Measurements from ENCODE around the gene SAA2. TPM values are rescaled to one million over a fixed set of nuclear protein-coding genes. Genes with fewer than 3 reads are reported as not detected.
"Not testable (repeated sequence)": the region's sequence is repeated elsewhere in the genome, so short reads cannot be mapped to it uniquely, and the experiment has no call there.

The SAA2 gene
- total RNA-seq, 1 experiment from 2014 or later = 31.5 TPM

GRCh38 chr11:18254781-18255361, 6.4 kb upstream of the SAA2 start:
- no peak overlapping the region for H3K27ac Mint-ChIP-seq (ENCODE audit: unreplicated experiment)
- H3K9me3 Mint-ChIP-seq (ENCODE audit: low read depth, unreplicated experiment) = no peaks in the 10 kb centered on the region
- intact Hi-C loops (cut with micrococcal nuclease; ENCODE audit: unreplicated experiment) = no loop called here
- CTCF ChIA-PET = no interaction called here
- H3K4me1 Mint-ChIP-seq (ENCODE audit: low read depth, unreplicated experiment) = no peaks in the 10 kb centered on the region
- BruUV-seq (replicated peaks) = no TSS peak
- no peak overlapping the region for H3K4me3 Mint-ChIP-seq (ENCODE audit: low read depth, unreplicated experiment)
- no peaks in the 10 kb centered on the region for H3K27me3 Mint-ChIP-seq (ENCODE audit: unreplicated experiment)
- no peaks in the 10 kb centered on the region for H3K36me3 Mint-ChIP-seq (ENCODE audit: insufficient read depth, unreplicated experiment)
- DNase-seq = no peak
- TF ChIP-seq CTCF (IDR thresholded peaks at IDR 0.05; ENCODE audit: unreplicated experiment) = no peak

GRCh38 chr11:18253778-18254338, 5.4 kb upstream of the SAA2 start:
- Mint-ChIP-seq H3K9me3 (ENCODE audit: low read depth, unreplicated experiment) (no peaks in the 10 kb centered on the region), H3K27ac (ENCODE audit: unreplicated experiment) (no peak overlapping the region), H3K4me3 (ENCODE audit: low read depth, unreplicated experiment) (no peak overlapping the region), H3K36me3 (ENCODE audit: insufficient read depth, unreplicated experiment) (no peaks in the 10 kb centered on the region), H3K27me3 (ENCODE audit: unreplicated experiment) (no peaks in the 10 kb centered on the region), H3K4me1 (ENCODE audit: low read depth, unreplicated experiment) (peaks cover 4% of the 10 kb centered on the region)
- intact Hi-C loops (cut with micrococcal nuclease; ENCODE audit: unreplicated experiment) = no loop called here
- no peak for DNase-seq
- no peak for TF ChIP-seq CTCF (IDR thresholded peaks at IDR 0.05; ENCODE audit: unreplicated experiment)
- CTCF ChIA-PET = interaction anchor here (1.7 kb wide), 1 partner anchor 10 kb away, joined by 5 read pairs; no protein-coding TSS in a partner anchor
- no TSS peak for BruUV-seq (replicated peaks)

DNA sequence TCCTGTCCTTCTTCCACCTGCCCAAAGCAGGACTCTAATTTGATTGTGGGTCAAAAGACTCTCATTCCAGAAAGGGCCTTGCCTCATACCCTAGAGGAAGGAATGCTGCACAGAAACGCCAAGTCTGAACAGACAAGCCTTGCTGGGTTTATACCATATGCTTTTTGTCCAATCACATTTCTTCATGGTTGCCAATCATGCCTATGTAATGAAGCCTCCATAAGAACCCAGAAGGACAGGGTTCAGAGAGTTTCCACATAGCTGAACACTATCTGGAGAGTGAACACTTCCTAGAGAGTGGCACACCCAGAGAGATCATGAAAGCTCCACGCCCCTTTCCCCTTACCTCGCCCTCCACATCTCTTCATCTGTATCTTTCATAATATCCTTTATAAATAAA, 4.8 kb upstream of the SAA2 start:
- Mint-ChIP-seq H3K36me3 (ENCODE audit: insufficient read depth, unreplicated experiment) (no peaks in the 10 kb centered on the region), H3K27ac (ENCODE audit: unreplicated experiment) (no peak overlapping the region), H3K27me3 (ENCODE audit: unreplicated experiment) (no peaks in the 10 kb centered on the region), H3K4me1 (ENCODE audit: low read depth, unreplicated experiment) (peaks cover 10% of the 10 kb centered on the region), H3K4me3 (ENCODE audit: low read depth, unreplicated experiment) (no peak overlapping the region), H3K9me3 (ENCODE audit: low read depth, unreplicated experiment) (no peaks in the 10 kb centered on the region)
- DNase-seq = no peak
- CTCF ChIA-PET = interaction anchor here (1.7 kb wide), 1 partner anchor 9 kb away, joined by 5 read pairs; no protein-coding TSS in a partner anchor
- TF ChIP-seq CTCF (IDR thresholded peaks at IDR 0.05; ENCODE audit: unreplicated experiment) = no peak
- no TSS peak for BruUV-seq (replicated peaks)
- intact Hi-C loops (cut with micrococcal nuclease; ENCODE audit: unreplicated experiment) = no loop called here

GRCh38 chr11:18247191-18247581, 1.3 kb downstream of the SAA2 start:
- intact Hi-C loops (cut with micrococcal nuclease; ENCODE audit: unreplicated experiment) = loop anchor here (10.0 kb wide), 1 partner anchor 278 kb away; the partner anchor contains the start of gene TSG101
- BruUV-seq (replicated peaks) = TSS peak; percentile 95
- H3K9me3 Mint-ChIP-seq (ENCODE audit: low read depth, unreplicated experiment); DNase-seq; H3K27me3 Mint-ChIP-seq (ENCODE audit: unreplicated experiment); CTCF ChIA-PET; H3K36me3 Mint-ChIP-seq (ENCODE audit: insufficient read depth, unreplicated experiment): not testable (repeated sequence)
- Mint-ChIP-seq H3K4me3 (ENCODE audit: low read depth, unreplicated experiment) (peak overlapping the region; percentile 29), H3K4me1 (ENCODE audit: low read depth, unreplicated experiment) (peaks cover 25% of the 10 kb centered on the region), H3K27ac (ENCODE audit: unreplicated experiment) (peak overlapping the region; percentile 77)

DNA sequence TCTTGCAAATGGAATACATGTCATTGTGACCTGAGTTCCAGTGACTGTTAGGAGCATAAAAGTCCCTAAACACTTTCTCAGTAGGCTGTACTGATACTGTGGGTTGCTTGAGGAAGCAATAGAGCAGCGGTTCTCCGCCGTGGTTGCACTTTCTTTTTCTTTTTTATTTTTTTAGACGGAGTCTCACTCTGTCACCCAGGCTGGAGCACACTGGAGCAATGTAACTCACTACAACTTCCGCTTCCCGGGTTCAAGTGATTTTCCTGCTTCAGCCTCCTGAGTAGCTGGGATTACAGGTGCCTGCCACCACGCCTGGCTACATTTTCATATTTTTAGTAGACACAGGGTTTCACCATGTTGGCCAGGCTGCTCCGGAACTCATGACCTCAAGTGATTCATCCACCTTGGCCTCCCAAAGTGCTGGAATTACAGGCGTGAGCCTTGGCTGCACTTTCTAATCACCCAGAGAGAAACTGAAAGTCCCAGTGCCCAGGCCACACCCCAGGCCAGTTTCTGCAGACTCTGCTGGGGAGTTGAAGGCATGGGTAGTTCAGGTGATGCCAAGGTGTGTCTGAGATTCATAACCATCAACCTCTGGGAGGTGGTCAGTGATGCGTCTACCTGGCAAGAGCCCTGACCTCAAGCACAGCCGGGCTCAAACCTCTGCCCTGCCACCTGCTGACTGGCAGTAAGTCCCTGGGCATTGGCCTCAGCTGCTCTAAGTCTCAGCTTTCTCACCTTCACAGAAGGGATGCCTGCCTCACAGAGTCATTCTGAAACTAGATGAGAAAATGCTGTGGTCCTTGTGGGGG, 1.9 kb downstream of the SAA2 start:
- H3K9me3 Mint-ChIP-seq (ENCODE audit: low read depth, unreplicated experiment); H3K36me3 Mint-ChIP-seq (ENCODE audit: insufficient read depth, unreplicated experiment); H3K27me3 Mint-ChIP-seq (ENCODE audit: unreplicated experiment); CTCF ChIA-PET; BruUV-seq (replicated peaks): not testable (repeated sequence)
- DNase-seq = peak; percentile 5
- H3K4me3 Mint-ChIP-seq (ENCODE audit: low read depth, unreplicated experiment) = peak overlapping the region; percentile 29
- intact Hi-C loops (cut with micrococcal nuclease; ENCODE audit: unreplicated experiment) = loop anchor here (10.0 kb wide), 1 partner anchor 278 kb away; the partner anchor contains the start of gene TSG101
- H3K27ac Mint-ChIP-seq (ENCODE audit: unreplicated experiment) = peak overlapping the region; percentile 77
- peaks cover 25% of the 10 kb centered on the region for H3K4me1 Mint-ChIP-seq (ENCODE audit: low read depth, unreplicated experiment)
